DMS79 treated with DMSO at 0.1 percent for 48 hours (cell line): ENCODE data around the gene FES.

ENCODE experiments used
- DNase-seq: peaks from one replicate; lab custom pipeline; 2025; lab: John Stamatoyannopoulos, UW

The FES gene

DNA sequence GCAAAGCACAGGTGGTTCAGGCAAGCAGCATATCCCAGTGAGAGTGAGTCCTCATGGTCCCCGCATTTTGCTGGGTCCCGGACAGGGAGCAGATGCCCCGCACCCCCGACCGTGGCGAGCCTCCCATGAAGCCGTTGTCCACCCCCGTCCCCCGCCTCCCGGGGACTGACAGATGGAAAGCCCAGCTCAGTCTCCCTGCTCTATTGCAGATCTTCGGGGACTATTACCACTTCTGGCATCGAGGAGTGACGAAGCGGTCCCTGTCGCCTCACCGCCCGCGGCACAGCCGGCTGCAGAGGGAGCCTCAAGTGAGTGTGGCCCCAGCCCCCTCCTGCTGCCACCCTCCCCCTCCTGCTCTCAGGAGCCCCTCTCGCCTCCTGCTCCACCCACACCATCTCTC lies 8.3 kb upstream of the FES start:
- no peak for DNase-seq

DNA sequence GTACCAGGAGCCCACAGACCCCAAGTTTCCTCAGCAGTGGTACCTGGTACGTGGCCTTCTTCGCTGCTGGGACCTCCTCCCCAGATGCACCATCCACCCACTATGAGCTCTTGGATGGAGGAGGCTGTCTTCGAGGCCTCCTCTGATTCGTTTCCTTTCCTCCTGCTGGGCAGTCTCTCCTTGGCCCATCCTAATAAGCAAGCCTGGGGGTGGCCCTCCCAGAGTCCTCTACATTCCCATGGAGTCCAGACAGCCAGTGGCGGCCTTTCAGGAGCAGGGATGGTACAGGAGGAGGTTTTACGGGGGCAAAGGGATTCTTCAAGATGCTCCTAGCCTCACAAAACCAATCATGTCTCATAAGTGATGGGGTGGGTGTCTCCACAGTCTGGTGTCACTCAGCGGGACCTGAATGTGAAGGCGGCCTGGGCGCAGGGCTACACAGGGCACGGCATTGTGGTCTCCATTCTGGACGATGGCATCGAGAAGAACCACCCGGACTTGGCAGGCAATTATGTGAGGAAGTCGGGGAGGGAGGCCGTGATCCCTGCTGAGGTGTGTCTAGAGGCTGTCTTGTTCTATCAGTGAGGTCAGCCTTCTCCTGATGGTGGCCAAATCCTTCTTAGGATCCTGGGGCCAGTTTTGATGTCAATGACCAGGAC lies 7.7 kb upstream of the FES start:
- no peak for DNase-seq

DNA sequence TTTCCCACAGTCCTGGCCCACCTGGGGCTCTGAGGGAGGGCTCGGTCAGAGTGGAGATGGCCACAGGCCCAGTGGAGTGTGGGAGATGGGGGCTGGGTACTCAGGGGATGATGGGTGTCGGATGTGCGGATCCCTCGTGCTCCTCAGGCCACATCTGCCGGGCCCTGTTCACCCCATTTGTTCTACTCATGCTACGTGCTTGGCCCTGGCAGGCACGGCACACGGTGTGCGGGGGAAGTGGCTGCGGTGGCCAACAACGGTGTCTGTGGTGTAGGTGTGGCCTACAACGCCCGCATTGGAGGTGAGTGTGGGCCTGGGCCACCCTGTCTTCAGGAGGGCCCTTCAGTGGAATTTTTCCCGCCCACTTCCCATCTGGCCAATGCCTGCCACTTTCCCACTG lies 7.0 kb upstream of the FES start:
- DNase-seq = no peak

DNA sequence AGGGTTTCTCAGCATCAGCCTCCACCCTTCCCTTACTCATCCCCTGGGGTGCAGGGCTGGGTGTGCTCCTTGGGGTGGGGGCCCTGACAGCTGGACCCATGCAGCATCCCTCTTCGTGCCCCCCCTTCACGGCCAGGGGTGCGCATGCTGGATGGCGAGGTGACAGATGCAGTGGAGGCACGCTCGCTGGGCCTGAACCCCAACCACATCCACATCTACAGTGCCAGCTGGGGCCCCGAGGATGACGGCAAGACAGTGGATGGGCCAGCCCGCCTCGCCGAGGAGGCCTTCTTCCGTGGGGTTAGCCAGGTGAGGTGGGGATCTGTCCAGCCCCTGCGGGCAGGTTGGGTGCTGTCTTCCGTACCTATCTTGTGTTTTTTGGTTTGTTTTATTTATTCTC lies 6.3 kb upstream of the FES start:
- no peak for DNase-seq

DNA sequence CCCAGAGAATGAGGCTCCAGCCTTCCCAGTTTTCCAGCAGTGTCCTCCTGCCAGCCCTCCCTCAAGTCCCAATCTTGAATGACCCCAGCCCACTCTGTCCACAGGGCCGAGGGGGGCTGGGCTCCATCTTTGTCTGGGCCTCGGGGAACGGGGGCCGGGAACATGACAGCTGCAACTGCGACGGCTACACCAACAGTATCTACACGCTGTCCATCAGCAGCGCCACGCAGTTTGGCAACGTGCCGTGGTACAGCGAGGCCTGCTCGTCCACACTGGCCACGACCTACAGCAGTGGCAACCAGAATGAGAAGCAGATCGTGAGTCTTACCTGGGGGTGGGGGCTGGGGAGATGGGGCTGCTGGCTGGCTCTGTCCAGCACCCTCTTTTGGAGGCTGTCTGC lies 5.6 kb upstream of the FES start:
- no peak for DNase-seq

DNA sequence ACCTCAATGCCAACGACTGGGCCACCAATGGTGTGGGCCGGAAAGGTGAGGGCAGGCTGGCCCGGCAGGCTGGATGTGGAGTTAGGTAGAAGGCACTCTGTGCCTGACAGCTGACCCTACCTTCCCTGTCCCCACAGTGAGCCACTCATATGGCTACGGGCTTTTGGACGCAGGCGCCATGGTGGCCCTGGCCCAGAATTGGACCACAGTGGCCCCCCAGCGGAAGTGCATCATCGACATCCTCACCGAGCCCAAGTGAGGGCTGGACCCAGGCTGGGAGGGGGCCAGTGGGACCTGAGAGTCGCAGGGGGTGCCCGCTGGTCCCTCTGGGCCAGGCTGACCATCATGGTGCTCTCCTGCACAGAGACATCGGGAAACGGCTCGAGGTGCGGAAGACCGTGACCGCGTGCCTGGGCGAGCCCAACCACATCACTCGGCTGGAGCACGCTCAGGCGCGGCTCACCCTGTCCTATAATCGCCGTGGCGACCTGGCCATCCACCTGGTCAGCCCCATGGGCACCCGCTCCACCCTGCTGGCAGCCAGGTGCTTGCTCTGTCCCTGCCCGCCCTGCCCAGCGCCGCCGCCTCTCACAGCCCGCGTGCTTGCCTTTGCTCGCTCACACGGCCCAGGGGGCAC lies 4.5 kb upstream of the FES start:
- DNase-seq = no peak

DNA sequence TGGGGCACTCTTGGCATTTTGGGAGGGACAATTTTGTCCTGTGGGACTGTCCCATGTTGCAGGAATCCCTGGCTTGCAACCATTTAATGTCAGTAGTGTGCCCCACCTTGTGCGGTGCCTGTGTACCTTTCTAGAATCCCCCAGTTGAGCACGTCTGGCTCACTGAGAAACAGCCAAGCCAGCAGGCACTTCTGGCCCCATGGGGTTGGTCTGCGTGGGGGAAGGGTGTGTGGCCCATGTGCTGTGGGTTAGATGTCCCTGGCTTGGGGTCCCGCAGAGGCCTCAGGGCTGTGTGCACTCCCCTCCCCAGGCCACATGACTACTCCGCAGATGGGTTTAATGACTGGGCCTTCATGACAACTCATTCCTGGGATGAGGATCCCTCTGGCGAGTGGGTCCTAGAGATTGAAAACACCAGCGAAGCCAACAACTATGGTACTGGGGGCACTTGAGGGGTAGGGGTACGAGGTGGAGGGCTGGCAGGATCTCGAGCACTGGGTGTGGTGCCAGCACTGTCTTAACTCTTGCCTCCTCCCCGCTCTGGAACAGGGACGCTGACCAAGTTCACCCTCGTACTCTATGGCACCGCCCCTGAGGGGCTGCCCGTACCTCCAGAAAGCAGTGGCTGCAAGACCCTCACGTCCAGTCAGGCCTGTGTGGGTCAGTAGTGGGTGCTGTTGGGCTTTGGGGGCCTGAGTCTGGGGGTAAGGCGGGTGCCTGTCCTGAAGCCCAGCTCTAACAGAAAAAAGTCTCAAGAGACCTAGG lies 3.7 kb upstream of the FES start:
- DNase-seq = no peak

DNA sequence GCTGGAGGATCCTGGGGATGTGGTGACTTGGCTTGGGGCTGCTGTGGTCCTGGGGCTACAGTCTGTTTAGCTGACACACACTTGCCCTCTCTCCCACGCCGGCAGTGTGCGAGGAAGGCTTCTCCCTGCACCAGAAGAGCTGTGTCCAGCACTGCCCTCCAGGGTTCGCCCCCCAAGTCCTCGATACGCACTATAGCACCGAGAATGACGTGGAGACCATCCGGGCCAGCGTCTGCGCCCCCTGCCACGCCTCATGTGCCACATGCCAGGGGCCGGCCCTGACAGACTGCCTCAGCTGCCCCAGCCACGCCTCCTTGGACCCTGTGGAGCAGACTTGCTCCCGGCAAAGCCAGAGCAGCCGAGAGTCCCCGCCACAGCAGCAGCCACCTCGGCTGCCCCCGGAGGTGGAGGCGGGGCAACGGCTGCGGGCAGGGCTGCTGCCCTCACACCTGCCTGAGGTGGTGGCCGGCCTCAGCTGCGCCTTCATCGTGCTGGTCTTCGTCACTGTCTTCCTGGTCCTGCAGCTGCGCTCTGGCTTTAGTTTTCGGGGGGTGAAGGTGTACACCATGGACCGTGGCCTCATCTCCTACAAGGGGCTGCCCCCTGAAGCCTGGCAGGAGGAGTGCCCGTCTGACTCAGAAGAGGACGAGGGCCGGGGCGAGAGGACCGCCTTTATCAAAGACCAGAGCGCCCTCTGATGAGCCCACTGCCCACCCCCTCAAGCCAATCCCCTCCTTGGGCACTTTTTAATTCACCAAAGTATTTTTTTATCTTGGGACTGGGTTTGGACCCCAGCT lies 2.9 kb upstream of the FES start:
- DNase-seq = no peak

DNA sequence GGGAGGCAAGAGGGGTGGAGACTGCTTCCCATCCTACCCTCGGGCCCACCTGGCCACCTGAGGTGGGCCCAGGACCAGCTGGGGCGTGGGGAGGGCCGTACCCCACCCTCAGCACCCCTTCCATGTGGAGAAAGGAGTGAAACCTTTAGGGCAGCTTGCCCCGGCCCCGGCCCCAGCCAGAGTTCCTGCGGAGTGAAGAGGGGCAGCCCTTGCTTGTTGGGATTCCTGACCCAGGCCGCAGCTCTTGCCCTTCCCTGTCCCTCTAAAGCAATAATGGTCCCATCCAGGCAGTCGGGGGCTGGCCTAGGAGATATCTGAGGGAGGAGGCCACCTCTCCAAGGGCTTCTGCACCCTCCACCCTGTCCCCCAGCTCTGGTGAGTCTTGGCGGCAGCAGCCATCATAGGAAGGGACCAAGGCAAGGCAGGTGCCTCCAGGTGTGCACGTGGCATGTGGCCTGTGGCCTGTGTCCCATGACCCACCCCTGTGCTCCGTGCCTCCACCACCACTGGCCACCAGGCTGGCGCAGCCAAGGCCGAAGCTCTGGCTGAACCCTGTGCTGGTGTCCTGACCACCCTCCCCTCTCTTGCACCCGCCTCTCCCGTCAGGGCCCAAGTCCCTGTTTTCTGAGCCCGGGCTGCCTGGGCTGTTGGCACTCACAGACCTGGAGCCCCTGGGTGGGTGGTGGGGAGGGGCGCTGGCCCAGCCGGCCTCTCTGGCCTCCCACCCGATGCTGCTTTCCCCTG lies 2.2 kb upstream of the FES start:
- DNase-seq = no peak

DNA sequence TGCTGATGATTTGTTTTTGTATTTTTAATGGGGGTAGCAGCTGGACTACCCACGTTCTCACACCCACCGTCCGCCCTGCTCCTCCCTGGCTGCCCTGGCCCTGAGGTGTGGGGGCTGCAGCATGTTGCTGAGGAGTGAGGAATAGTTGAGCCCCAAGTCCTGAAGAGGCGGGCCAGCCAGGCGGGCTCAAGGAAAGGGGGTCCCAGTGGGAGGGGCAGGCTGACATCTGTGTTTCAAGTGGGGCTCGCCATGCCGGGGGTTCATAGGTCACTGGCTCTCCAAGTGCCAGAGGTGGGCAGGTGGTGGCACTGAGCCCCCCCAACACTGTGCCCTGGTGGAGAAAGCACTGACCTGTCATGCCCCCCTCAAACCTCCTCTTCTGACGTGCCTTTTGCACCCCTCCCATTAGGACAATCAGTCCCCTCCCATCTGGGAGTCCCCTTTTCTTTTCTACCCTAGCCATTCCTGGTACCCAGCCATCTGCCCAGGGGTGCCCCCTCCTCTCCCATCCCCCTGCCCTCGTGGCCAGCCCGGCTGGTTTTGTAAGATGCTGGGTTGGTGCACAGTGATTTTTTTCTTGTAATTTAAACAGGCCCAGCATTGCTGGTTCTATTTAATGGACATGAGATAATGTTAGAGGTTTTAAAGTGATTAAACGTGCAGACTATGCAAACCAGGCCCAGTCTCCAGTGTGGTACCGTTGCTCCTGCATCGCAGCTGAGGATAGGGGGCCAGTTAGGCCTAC lies 1.4 kb upstream of the FES start:
- DNase-seq = no peak

DNA sequence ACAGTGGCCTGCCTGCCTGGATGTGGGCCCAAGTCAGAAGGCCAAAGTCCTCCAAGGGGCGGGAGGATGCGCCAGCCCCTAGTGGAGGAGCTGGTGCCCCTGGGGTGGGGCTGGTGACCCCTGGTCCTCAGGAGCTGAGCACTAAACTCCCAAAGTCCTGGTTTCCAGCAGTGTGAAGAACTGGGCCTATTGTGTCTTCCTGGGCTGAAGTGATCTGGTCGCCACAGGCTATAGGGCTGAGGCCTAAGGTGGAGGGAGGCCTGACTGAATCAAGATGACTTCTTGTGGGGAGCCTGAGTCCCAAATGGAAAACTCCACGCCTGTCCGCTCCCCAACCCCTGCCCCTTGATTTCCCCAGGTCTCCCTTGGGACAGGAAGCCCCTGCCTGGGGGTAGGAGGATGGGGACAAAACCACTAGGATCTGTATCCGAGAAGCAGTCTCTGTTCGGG lies 753 bp upstream of the FES start:
- no peak for DNase-seq

DNA sequence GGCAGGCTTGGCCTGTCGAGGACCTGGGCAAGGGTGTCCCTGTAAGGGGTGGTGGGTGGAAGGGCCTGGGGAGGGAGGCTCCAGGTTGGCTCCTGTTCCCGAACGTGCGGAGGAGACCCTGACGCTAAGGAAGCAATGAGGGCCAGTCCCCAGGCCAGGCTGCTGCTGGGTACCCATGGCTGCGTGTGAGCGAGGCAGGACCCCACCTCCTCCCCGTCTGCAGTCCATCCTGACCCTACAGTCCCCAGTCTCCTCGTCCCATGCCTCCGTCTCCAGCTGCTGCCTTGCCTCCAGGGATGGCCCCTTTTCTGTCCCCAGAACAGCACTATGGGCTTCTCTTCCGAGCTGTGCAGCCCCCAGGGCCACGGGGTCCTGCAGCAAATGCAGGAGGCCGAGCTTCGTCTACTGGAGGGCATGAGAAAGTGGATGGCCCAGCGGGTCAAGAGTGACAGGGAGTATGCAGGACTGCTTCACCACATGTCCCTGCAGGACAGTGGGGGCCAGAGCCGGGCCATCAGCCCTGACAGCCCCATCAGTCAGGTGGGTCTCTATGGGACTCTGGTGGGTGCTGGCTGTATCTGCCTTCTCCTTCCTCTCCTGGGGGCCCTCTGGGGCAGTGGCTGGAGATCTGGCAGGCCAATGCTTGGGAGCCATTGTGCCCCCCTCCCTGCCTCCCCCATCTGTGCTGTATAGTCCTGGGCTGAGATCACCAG lies 571 bp downstream of the FES start:
- no peak for DNase-seq

DNA sequence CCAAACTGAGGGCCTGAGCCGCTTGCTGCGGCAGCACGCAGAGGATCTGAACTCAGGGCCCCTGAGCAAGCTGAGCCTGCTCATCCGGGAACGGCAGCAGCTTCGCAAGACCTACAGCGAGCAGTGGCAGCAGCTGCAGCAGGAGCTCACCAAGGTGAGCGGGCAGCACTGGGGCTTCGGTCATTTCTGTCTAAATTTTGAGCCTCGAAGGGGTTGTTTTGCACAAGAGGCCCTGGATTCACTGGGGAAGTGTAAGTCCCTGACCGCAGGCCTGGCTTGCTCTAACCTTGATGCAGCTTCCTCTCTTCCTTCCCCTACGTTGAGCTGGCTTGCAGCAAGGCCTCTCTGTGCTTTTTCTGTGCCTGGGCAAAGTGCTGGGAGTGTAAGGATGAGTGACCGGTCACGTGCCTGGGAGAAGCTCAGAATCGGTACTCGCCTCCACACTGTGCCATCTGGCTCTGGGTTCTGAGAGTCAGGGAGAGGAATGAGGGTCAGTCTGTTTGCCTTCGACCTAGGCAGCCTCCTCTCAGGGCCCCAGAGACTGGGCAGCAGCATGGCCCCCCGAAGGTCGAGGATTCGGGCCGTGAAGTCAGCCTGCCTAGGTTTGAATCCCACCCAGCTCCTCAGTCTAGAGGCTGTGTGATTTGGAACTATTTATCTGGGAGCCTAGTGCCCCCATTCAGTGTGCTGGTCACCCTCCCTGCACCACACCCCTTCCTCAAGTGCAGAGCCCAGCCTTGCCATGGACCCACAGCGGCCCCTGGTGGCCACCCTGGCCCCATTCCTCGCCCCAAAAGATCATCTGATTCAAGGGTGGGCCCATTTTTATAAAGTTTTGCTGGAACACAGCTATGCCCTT lies 1.4 kb downstream of the FES start:
- no peak for DNase-seq

DNA sequence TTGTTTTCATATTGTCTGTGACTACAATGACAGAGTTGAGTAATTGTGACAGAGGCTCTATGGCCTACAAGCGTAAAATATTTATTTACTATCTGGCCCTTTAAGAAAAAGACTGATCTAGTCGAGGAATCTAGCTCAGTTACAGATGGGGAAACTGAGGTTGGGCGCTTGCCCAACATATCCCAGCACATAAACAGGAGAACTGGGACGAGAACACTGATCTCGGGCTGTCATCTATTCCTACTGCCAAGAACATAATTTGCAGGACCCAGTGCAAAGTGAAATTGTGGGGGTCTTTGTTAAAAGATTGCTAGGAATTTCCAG lies 1.9 kb downstream of the FES start:
- DNase-seq = no peak

DNA sequence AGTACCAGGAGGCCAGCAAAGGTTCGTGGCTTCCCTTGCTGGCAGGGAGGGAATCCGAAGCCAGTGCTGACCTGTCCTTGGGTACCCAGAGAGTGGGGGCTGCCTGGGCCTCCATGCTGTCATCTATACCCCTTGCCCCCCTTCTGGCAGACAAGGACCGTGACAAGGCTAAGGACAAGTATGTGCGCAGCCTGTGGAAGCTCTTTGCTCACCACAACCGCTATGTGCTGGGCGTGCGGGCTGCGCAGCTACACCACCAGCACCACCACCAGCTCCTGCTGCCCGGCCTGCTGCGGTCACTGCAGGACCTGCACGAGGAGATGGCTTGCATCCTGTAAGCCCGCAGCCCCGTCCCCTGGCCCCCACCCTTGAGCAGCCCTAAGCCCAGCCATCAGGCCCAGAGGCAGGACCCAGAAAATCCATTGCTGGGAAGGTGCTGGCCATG lies 2.8 kb downstream of the FES start:
- no peak for DNase-seq

DNA sequence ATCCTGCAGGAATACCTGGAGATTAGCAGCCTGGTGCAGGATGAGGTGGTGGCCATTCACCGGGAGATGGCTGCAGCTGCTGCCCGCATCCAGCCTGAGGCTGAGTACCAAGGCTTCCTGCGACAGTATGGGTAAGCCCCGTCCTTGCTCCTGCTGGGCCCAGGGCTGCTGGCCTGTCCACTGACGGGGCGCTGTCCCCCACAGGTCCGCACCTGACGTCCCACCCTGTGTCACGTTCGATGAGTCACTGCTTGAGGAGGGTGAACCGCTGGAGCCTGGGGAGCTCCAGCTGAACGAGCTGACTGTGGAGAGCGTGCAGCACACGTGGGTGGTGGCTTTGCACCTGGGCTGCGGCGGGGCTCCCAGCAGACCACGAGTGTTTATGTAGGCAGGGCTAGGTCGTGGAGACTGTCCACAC lies 5.0 kb downstream of the FES start:
- no peak for DNase-seq

DNA sequence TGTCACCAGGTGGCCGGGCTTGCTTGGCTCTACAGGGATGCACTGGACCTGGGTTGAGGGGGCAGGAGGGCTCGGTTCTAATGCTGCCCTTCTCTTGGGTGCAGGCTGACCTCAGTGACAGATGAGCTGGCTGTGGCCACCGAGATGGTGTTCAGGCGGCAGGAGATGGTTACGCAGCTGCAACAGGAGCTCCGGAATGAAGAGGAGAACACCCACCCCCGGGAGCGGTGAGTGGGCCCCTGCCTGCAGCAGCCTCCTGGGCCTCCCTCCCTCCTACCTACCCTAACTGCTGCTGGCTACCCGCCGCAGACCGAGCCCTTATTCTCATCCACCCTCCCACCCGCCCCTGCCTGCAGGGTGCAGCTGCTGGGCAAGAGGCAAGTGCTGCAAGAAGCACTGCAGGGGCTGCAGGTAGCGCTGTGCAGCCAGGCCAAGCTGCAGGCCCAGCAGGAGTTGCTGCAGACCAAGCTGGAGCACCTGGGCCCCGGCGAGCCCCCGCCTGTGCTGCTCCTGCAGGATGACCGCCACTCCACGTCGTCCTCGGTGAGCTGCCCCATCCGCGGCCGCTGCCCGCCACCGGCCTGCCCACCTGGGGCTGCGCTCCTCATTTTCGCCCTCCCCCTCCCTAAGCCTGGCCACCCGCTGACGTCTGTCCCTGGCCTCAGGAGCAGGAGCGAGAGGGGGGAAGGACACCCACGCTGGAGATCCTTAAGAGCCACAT lies 5.6 kb downstream of the FES start:
- DNase-seq = no peak

DNA sequence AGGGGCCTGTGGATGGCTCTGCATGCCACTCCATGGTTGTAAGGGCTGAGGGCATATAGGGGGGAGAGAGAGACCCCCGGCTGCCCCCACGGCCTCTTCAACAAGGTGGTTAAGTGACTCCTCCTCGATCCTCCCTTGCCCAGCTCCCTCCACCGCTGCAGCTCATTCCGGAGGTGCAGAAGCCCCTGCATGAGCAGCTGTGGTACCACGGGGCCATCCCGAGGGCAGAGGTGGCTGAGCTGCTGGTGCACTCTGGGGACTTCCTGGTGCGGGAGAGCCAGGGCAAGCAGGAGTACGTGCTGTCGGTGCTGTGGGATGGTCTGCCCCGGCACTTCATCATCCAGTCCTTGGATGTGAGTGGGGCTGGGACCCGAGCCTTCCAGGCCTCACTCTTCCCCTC lies 6.5 kb downstream of the FES start:
- DNase-seq = no peak
